Stimulated activated CD4-positive, alpha-beta T cell treated with anti-CD3 and anti-CD28 coated beads, Interleukin-2, amount 100 ng/mL, for 24 hours (primary cell): ENCODE data around the gene CSE1L.
"Not testable (repeated sequence)": the region's sequence is repeated elsewhere in the genome, so short reads cannot be mapped to it uniquely, and the experiment has no call there.

Experiments
- DNase-seq, 2 donors: peaks; one replicate each; pipeline ENCODE4 v3.0.0-alpha.2; 2020

Gene CSE1L

GRCh38 chr20:49078310-49078709 is 32.2 kb downstream of the CSE1L start:
- DNase-seq = no peak

GRCh38 chr20:49082295-49082694 is 36.2 kb downstream of the CSE1L start:
- not testable (repeated sequence) for DNase-seq

GRCh38 chr20:49091104-49091503 is 45.0 kb downstream of the CSE1L start:
- no peak for DNase-seq

GRCh38 chr20:49091762-49092161 is 45.6 kb downstream of the CSE1L start:
- DNase-seq = no peak

- no peak for DNase-seq
Measured at GRCh38 chr20:49096203-49096730, 50.2 kb downstream of the CSE1L start.

- no peak for DNase-seq
Measured at GRCh38 chr20:49097159-49097558, 51.0 kb downstream of the CSE1L start.

- no peak for DNase-seq
Measured at GRCh38 chr20:49098136-49098535, 52.0 kb downstream of the CSE1L start.

GRCh38 chr20:49099011-49099410 is 52.9 kb downstream of the CSE1L start:
- no peak for DNase-seq

GRCh38 chr20:49100292-49100691 is 54.2 kb downstream of the CSE1L start:
- DNase-seq = not testable (repeated sequence)

GRCh38 chr20:49100972-49101371 is 54.9 kb downstream of the CSE1L start:
- DNase-seq = no peak

- no peak for DNase-seq
Measured at GRCh38 chr20:49103019-49103418, 56.9 kb downstream of the CSE1L start.

- no peak for DNase-seq
Measured at GRCh38 chr20:49103647-49104364, 57.7 kb downstream of the CSE1L start.

GRCh38 chr20:49104365-49104648 is 58.2 kb downstream of the CSE1L start:
- DNase-seq = no peak

- not testable (repeated sequence) for DNase-seq
Measured at GRCh38 chr20:49104979-49105547, 59.0 kb downstream of the CSE1L start.

GRCh38 chr20:49106328-49106727 is 60.2 kb downstream of the CSE1L start:
- no peak for DNase-seq

GRCh38 chr20:49110767-49111694 is 64.9 kb downstream of the CSE1L start:
- DNase-seq = no peak

GRCh38 chr20:49112596-49113274 is 66.6 kb downstream of the CSE1L start:
- no peak for DNase-seq

- no peak for DNase-seq
Measured at GRCh38 chr20:49115564-49115963, 69.5 kb downstream of the CSE1L start.

GRCh38 chr20:49118307-49118706 is 72.2 kb downstream of the CSE1L start:
- DNase-seq = no peak

GRCh38 chr20:49119988-49120387 is 73.9 kb downstream of the CSE1L start:
- no peak for DNase-seq

- DNase-seq = no peak
Measured at GRCh38 chr20:49122920-49123319, 76.8 kb downstream of the CSE1L start.

- no peak for DNase-seq
Measured at GRCh38 chr20:49123982-49124381, 77.9 kb downstream of the CSE1L start.

- DNase-seq = no peak
Measured at GRCh38 chr20:49132995-49133478, 86.9 kb downstream of the CSE1L start.
